Measurements from ENCODE around the gene EIF3B. TPM values are rescaled to one million over a fixed set of nuclear protein-coding genes. Genes with fewer than 3 reads are reported as not detected.
A peak's percentile ranks its signal among the peaks of the same experiment; 100 is the strongest.
"Not testable (repeated sequence)": the region's sequence is repeated elsewhere in the genome, so short reads cannot be mapped to it uniquely, and the experiment has no call there.

Gene EIF3B
- total RNA-seq, 1 experiment from 2014 or later = 228 TPM

DNA sequence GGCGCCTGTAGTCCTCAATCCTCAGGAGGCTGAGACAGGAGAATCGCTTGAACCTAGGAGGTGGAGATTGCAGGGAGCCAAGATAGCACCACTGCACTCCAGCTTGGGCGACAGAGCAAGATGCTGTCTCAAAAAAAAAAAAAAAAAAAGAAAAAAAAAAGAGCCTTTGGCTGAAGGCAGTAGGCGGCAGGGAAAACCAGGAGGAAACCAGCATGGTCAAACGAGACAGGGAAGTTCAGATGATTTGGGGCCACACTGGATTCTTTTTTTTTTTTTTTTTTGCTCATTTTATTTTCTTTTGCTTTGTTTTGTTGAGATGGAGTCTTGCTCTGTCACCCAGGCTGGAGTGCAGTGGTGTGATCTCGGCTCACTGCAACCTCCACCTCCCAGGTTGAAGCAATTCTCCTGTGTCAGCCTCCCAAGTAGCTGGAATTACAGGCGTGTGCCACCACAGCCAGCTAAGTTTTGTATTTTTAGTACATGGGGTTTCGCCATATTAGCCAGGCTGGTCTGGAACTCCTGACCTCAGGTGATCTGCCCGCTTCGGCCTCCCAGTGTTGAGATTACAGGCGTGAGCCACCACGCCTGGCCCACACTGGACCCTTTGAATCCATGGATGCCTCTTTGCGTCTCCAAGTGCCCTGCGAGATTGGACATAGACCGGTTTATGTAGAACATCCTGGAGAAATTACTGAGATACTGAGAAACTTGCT, 7.1 kb upstream of the EIF3B start:
- DNase-seq (ENCODE audit: low spot score) = not testable (repeated sequence)

DNA sequence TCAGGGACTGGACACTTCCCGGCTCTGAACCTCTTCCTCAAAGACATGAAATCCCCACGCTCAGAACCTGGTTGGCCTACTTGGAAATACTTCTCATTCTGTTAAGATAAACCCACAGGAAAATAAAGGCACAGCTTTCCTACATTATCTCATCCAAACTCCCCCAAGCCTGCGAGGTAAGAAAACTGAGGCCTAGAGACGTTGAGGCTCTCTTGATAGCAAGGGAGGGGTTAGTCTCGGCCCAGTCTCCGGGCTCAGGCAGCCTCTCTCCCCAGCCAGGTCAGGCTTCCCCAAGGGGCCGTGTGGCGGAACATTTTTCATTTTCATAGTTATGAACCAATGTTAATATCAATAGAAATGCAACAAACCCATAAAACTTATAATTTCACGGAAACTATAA, 4.6 kb upstream of the EIF3B start:
- no peak for DNase-seq (ENCODE audit: low spot score)

- DNase-seq (ENCODE audit: low spot score) = no peak
These were observed 3.8 kb upstream of the EIF3B start for GRCh38 chr7:2350861-2351260.

GRCh38 chr7:2353113-2353935, 1.3 kb upstream of the EIF3B start:
- no peak for DNase-seq (ENCODE audit: low spot score)

GRCh38 chr7:2353936-2354185, 766 bp upstream of the EIF3B start:
- DNase-seq (ENCODE audit: low spot score) = peak; percentile 87

DNA sequence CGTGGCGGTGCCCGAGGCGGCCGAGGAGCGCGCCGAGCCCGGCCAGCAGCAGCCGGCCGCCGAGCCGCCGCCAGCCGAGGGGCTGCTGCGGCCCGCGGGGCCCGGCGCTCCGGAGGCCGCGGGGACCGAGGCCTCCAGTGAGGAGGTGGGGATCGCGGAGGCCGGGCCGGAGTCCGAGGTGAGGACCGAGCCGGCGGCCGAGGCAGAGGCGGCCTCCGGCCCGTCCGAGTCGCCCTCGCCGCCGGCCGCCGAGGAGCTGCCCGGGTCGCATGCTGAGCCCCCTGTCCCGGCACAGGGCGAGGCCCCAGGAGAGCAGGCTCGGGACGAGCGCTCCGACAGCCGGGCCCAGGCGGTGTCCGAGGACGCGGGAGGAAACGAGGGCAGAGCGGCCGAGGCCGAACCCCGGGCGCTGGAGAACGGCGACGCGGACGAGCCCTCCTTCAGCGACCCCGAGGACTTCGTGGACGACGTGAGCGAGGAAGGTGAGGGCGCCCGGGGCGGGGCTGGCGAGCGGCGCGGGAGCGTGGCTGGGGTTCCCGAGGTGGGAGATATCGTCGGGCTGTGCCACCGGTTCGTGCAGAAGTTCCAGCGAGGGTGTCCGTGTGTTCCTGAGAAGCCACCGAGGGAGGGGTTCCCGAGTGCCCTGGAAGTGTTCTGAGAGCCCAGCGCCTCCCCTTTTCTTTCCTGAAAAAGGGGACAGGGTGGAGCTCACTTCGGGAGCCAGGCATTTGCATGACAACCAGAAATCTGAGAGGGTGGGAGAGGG, 495 bp downstream of the EIF3B start:
- peak; percentile 21 for DNase-seq (ENCODE audit: low spot score)

DNA sequence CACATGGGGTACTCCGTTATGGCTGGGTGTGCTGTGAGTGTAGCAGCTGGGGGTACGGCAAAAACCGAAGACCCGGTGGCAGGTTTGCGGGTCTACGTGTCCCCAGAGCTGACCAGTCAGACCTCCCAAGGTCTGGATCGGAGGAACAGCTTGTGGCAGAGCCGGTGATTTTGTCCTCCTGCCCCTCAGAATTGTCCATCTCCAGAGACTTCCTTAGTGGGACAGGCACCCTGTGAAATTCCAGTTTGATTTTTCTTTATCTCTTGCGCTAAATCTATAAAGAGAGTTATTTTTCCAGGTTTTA, 1.0 kb downstream of the EIF3B start:
- no peak for DNase-seq (ENCODE audit: low spot score)

DNA sequence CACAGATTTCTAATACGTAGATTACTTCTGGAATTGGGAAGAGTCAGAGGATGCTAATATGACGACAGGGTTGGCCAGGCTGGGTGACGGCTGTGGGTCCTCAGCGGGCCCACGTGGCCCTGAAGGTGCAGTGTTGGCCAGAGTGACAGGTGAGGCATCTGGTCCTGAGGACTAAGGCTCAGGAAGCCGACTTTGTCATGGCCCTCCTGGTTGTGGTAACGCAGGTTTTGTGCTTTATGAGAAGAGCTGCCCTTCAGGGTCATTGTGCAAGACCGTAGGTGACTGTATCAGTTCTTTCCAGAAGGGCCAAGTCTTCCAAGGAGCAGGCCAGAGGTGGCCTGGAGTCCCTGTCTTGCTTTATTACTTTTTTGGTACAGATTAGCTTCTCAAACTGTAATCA, 2.5 kb downstream of the EIF3B start:
- no peak for DNase-seq (ENCODE audit: low spot score)

GRCh38 chr7:2357571-2357970, 2.9 kb downstream of the EIF3B start:
- DNase-seq (ENCODE audit: low spot score) = no peak

DNA sequence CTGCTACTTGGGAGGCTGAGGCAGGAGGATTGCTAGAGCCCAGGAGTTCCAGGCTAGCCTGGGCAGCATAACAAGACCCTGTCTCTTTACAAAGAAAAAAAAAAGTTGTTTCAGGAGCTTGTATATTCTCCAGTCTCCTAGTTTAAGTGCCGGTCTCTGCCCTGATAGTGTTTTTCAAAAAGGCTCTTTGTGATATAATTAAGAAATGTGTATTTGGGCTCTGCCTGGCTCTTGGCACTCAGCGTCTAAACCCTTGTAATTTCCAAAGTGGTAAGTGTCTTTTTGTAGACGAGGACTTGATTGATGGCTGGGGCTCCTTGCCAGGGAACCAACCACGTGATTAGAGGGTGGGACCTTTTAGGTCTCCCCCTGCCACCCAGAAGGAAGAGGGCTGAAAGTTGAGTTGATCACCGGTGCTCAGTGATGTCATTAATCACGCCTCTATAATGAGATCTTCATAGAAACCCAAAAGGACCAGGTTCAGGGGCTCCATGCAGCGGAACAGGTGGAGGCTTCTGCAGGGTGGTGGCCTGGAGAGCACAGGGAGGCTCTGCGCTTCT, 4.4 kb downstream of the EIF3B start:
- no peak for DNase-seq (ENCODE audit: low spot score)

- DNase-seq (ENCODE audit: low spot score) = no peak
These were observed 5.0 kb downstream of the EIF3B start for GRCh38 chr7:2359610-2360009.

DNA sequence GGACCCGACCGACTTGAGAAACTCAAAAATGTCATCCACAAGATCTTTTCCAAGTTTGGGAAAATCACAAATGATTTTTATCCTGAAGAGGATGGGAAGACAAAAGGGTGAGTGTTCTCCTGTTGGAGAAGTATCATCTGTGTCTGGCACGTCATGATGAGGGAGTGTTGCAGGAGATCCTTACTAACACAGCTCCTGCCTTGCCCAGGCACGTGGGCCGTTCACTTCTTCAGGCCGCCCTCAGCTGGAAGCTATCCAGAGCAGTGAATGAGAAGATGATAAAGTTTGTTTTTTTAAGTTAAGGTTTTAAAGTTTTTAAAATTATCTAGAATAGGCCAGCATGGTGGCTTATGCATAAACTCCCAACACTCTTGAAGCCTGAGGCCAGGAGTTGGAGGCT, 6.2 kb downstream of the EIF3B start:
- no peak for DNase-seq (ENCODE audit: low spot score)

DNA sequence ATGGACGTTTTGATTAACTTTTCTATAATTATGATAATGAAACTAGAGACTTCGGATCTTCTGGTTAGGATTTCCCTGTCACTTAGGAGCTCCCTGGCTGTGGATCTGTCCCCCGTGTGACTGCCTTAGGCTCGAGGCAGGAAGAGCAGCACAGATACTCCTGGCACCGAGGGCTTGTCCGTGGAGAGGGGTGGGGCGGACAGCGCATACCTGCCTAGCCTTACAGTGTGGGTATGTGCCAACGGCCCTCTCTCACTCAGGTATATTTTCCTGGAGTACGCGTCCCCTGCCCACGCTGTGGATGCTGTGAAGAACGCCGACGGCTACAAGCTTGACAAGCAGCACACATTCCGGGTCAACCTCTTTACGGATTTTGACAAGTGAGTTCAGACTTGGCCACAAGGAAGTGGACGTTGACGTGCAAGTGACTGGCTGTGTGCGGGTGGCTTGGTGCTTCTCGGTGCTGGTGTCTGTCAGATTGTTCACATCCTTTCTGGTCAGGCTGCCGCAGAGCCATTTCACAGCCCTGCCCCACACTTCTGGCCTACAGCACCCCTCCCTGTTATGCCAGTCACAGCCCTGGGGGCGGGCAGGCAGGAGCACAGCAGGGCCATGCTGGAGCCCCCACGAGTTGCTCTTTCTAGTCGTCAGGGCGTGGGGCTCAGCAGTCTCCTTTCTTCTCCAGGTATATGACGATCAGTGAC, 7.9 kb downstream of the EIF3B start:
- no peak for DNase-seq (ENCODE audit: low spot score)

DNA sequence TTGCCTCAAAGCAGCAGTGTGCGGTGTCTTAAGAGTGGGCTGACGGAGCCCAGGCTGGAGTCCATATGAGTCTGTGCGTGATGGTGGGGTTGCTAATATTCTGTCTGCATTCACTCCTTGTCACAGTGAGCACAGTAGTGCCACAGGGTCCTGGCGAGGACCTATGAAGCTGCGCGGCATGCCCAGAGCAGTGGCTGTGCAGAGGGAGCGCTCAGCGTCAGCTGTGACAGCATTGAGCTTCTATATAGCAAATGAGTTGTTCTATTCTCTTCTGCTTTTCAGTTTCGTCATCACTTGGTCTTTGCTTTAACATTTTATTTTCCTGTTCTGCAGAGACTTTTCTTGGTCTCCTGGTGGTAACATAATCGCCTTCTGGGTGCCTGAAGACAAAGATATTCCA, 14.5 kb downstream of the EIF3B start:
- DNase-seq (ENCODE audit: low spot score) = no peak

- no peak for DNase-seq (ENCODE audit: low spot score)
These were observed 16.7 kb downstream of the EIF3B start for GRCh38 chr7:2371329-2371728.

DNA sequence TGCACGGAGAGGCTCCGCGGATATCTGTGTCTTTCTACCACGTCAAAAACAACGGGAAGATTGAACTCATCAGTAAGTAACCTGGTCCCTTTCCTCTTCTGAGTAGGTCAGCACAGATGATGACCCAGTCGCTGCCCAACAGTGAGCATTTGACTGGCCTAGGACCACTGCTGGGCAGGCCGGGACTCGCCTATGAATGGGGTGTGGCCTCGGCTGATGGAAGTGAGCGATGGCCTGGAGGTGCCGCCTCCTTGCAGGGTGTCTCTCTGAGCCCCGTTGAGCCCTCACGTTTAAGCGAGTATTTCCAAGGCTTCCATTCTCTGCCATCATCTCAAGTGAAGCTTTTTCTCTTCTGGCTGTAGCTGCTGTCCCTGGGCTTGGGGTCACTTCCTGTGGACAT, 18.1 kb downstream of the EIF3B start:
- no peak for DNase-seq (ENCODE audit: low spot score)

GRCh38 chr7:2373124-2373556, 18.5 kb downstream of the EIF3B start:
- peak; percentile 64 for DNase-seq (ENCODE audit: low spot score)

- no peak for DNase-seq (ENCODE audit: low spot score)
These were observed 19.0 kb downstream of the EIF3B start for GRCh38 chr7:2373646-2374045.

GRCh38 chr7:2374401-2374800, 19.8 kb downstream of the EIF3B start:
- no peak for DNase-seq (ENCODE audit: low spot score)

DNA sequence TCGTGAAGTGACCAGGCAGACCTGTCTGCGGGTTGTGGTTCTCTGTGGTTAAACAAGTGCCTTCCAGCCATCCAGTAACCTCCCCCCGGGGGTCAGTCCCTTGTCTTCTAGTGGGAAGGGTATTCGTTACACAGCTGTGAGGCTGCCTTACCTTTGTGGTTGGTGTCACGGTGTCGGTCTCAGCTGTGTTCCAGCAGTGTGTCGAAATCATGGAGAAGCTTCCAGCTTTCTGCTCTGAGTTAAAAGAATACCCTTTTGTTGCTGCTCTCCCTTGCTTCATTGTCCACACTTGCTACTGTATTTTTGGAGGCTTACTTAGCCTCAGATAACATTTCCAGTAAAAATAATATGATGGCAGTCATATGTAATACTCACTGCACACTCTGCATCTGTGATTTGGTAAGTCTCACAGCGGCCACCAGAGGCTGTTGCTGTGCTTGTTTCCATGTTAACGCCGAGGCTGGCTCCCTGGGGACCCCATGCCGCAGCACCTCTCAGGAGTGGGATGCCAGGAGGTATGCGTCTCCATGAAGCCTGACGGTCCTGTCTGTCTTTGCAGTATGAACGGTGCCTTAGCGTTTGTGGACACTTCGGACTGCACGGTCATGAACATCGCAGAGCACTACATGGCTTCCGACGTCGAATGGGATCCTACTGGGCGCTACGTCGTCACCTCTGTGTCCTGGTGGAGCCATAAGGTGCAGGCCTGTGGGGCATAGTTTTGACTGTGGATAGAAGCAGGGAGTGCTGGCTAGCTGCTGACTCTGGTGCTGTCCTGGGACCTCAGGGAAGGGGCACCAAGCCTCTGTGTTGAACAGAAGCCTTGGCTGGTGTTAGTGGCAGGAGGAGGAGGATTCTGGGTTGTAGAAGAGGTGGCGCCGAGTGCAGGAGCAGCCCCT, 20.5 kb downstream of the EIF3B start:
- DNase-seq (ENCODE audit: low spot score) = no peak

Data from A172 (cell line).